Measurements from ENCODE around the gene LHCGR.

Gene LHCGR

DNA sequence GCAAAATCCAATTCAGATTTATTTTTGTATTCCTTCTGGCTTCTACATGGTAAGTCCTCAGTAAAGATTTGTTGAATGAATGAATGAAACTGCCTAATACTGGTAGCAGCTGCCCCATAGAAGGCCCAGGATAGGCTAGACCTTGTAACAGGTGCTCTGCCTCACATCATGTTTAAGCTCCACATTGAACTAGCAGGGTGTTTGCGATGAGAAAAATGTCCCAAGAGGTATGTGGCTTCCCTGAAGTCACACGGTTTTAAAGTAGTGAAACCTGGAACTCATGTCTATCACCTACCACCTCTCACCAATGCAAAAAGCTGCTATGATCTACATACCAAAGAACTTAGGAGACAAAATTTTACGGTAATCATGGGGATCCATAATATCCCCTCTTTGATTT lies 765 bp upstream of the LHCGR start:
- Histone ChIP-seq H3K4me1 (ENCODE audit: control insufficient read depth in 2 of 2, insufficient read depth in 1 of 2, low read depth in 1 of 2, low read length in 2 of 2) (peaks cover 3 to 14% of the 10 kb centered on the region in 2 donors), H3K79me1 (ENCODE audit: low read depth, low read length) (no peaks in the 10 kb centered on the region)

DNA sequence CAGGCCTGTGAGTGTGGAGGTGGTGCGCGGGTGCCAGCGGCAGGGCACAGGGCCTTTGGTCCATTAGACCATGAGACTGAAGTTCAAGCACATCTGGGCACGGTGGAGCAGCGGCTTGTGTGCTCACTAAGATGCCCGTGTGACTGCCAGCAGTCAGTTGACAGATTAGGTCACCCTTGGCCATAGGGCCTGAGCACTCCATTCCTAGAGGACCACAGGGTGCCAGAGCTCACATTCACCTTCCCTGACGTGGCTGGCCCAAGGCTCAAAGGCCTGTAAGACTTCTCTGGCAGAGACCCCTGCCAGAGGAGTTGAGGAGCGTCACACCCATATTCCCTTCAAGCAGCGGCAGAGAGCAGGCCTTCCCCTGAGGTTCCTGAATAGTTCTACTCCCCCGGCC lies 650 bp downstream of the LHCGR start:
- H2BK12ac ChIP-seq (ENCODE audit: low read length): peak overlapping the region; percentile 53
- H3K9ac ChIP-seq (ENCODE audit: low read depth, low read length, poor library complexity): no peak overlapping the region
- no CpG with 5 or more reads among the region's 10 CpGs for WGBS, 2 donors (ENCODE audit: extremely low coverage in 2 of 2, insufficient read length in 2 of 2, insufficient replicate concordance in 1 of 2)
- no peak overlapping the region for H4K91ac ChIP-seq (ENCODE audit: low read depth, low read length, poor library complexity)
- DNase-seq (ENCODE audit: low spot score): no peak
- peak overlapping the region; percentile 87 for H3K4me2 ChIP-seq (ENCODE audit: insufficient read depth, low read length, poor library complexity, severe bottlenecking)
- H3K79me1 ChIP-seq (ENCODE audit: low read depth, low read length): no peaks in the 10 kb centered on the region
- peak overlapping the region; percentile 53 for H2AK5ac ChIP-seq (ENCODE audit: low read depth, low read length)
- H3K27ac ChIP-seq (replicated peaks; ENCODE audit: low read length): no peak overlapping the region
- H3K4me1 ChIP-seq (ENCODE audit: control insufficient read depth in 2 of 2, insufficient read depth in 1 of 2, low read depth in 1 of 2, low read length in 2 of 2): peaks cover 3 to 14% of the 10 kb centered on the region in 2 donors
- H2AFZ ChIP-seq (ENCODE audit: low read length): peak overlapping the region; percentile 68
- H3K4me3 ChIP-seq (ENCODE audit: low read length in 2 of 2): no peak overlapping the region
- H3K36me3 ChIP-seq (replicated peaks in 1 of 2; ENCODE audit: control insufficient read depth in 2 of 2, insufficient read depth in 2 of 2, low read length in 2 of 2): no peaks in the 10 kb centered on the region
- peak overlapping the region; percentile 66 for H2BK15ac ChIP-seq (ENCODE audit: low read length)
- H2BK120ac ChIP-seq (ENCODE audit: low read depth, low read length): no peak overlapping the region
- H3K9me3 ChIP-seq (replicated peaks in 1 of 2; ENCODE audit: control insufficient read depth in 2 of 2, insufficient read depth in 1 of 2, low read depth in 1 of 2, low read length in 2 of 2): peaks cover 0 to 3% of the 10 kb centered on the region in 2 donors
- H2BK5ac ChIP-seq (ENCODE audit: low read length): no peak overlapping the region
- H4K8ac ChIP-seq (ENCODE audit: low read depth, low read length): no peak overlapping the region
- peaks cover 3 to 39% (median 13%) of the 10 kb centered on the region in 3 experiments for H3K27me3 ChIP-seq (ENCODE audit: control insufficient read depth in 3 of 3, insufficient read depth in 3 of 3, low read depth in 1 of 3, low read length in 3 of 3)
- peak overlapping the region; percentile 88 for H3K18ac ChIP-seq (ENCODE audit: low read length)
- H3K4ac ChIP-seq (ENCODE audit: low read length): no peak overlapping the region
- H3K23ac ChIP-seq (ENCODE audit: low read depth, low read length, poor library complexity): peak overlapping the region; percentile 17
- H3K14ac ChIP-seq (ENCODE audit: low read length): peak overlapping the region; percentile 39

More for the DNA sequence above, 765 bp upstream of the LHCGR start:
- no peak overlapping the region for H2AK5ac ChIP-seq (ENCODE audit: low read depth, low read length)
- no peak overlapping the region for H2AFZ ChIP-seq (ENCODE audit: low read length)
- no peak overlapping the region for H4K8ac ChIP-seq (ENCODE audit: low read depth, low read length)
- peaks cover 0 to 3% of the 10 kb centered on the region in 2 donors for H3K9me3 ChIP-seq (replicated peaks in 1 of 2; ENCODE audit: control insufficient read depth in 2 of 2, insufficient read depth in 1 of 2, low read depth in 1 of 2, low read length in 2 of 2)
- no peak overlapping the region for H2BK15ac ChIP-seq (ENCODE audit: low read length)
- DNase-seq (ENCODE audit: low spot score): no peak
- H3K27ac ChIP-seq (replicated peaks; ENCODE audit: low read length): no peak overlapping the region
- H2BK5ac ChIP-seq (ENCODE audit: low read length): no peak overlapping the region
- H2BK120ac ChIP-seq (ENCODE audit: low read depth, low read length): no peak overlapping the region
- no peak overlapping the region for H2BK12ac ChIP-seq (ENCODE audit: low read length)
- H3K23ac ChIP-seq (ENCODE audit: low read depth, low read length, poor library complexity): no peak overlapping the region
- no peak overlapping the region for H3K4me2 ChIP-seq (ENCODE audit: insufficient read depth, low read length, poor library complexity, severe bottlenecking)
- no peak overlapping the region for H3K18ac ChIP-seq (ENCODE audit: low read length)
- no peak overlapping the region for H3K9ac ChIP-seq (ENCODE audit: low read depth, low read length, poor library complexity)
- no peak overlapping the region for H3K4me3 ChIP-seq (ENCODE audit: low read length in 2 of 2)
- H3K4ac ChIP-seq (ENCODE audit: low read length): no peak overlapping the region
- no peaks in the 10 kb centered on the region for H3K36me3 ChIP-seq (replicated peaks in 1 of 2; ENCODE audit: control insufficient read depth in 2 of 2, insufficient read depth in 2 of 2, low read length in 2 of 2)
- WGBS, 2 donors (ENCODE audit: extremely low coverage in 2 of 2, insufficient read length in 2 of 2, insufficient replicate concordance in 1 of 2): no CpG with 5 or more reads among the region's 3 CpGs
- no peak overlapping the region for H4K91ac ChIP-seq (ENCODE audit: low read depth, low read length, poor library complexity)
- H3K27me3 ChIP-seq (ENCODE audit: control insufficient read depth in 3 of 3, insufficient read depth in 3 of 3, low read depth in 1 of 3, low read length in 3 of 3): peaks cover 3 to 39% (median 13%) of the 10 kb centered on the region in 3 experiments
- H3K14ac ChIP-seq (ENCODE audit: low read length): no peak overlapping the region

DNA sequence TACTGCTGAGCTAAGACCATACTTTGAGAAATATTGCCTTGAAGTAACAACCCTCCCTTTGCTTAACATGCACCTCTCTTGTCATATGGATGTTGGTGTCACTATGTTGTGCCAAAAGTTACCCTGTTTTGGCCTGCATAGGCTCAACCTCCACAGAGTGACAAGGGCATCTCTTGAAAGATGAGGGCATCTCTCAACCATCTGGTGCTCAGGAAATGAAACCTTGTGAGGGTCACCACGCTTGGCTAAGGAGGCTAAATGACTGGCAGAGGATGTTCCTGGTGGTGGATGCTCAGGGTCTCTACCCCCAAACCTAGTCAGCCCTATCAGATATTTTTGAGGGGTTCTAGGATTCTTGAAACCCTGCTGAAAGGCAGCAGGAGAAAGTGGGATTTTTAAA lies 2.3 kb downstream of the LHCGR start:
- H3K27ac ChIP-seq (replicated peaks; ENCODE audit: low read length): no peak overlapping the region
- no peak overlapping the region for H2AK5ac ChIP-seq (ENCODE audit: low read depth, low read length)
- H2BK5ac ChIP-seq (ENCODE audit: low read length): no peak overlapping the region
- H3K4me3 ChIP-seq (ENCODE audit: low read length in 2 of 2): no peak overlapping the region
- WGBS, 2 donors (ENCODE audit: extremely low coverage in 2 of 2, insufficient read length in 2 of 2, insufficient replicate concordance in 1 of 2): no CpG with 5 or more reads among the region's 1 CpG
- H3K27me3 ChIP-seq (ENCODE audit: control insufficient read depth in 3 of 3, insufficient read depth in 3 of 3, low read depth in 1 of 3, low read length in 3 of 3): peaks cover 3 to 39% (median 13%) of the 10 kb centered on the region in 3 experiments
- H4K91ac ChIP-seq (ENCODE audit: low read depth, low read length, poor library complexity): no peak overlapping the region
- no peak overlapping the region for H3K4ac ChIP-seq (ENCODE audit: low read length)
- H3K18ac ChIP-seq (ENCODE audit: low read length): no peak overlapping the region
- H3K9ac ChIP-seq (ENCODE audit: low read depth, low read length, poor library complexity): no peak overlapping the region
- no peaks in the 10 kb centered on the region for H3K79me1 ChIP-seq (ENCODE audit: low read depth, low read length)
- H2BK15ac ChIP-seq (ENCODE audit: low read length): no peak overlapping the region
- DNase-seq (ENCODE audit: low spot score): no peak
- H2BK120ac ChIP-seq (ENCODE audit: low read depth, low read length): no peak overlapping the region
- H3K14ac ChIP-seq (ENCODE audit: low read length): no peak overlapping the region
- peaks cover 0 to 3% of the 10 kb centered on the region in 2 donors for H3K9me3 ChIP-seq (replicated peaks in 1 of 2; ENCODE audit: control insufficient read depth in 2 of 2, insufficient read depth in 1 of 2, low read depth in 1 of 2, low read length in 2 of 2)
- H3K4me2 ChIP-seq (ENCODE audit: insufficient read depth, low read length, poor library complexity, severe bottlenecking): no peak overlapping the region
- no peak overlapping the region for H3K23ac ChIP-seq (ENCODE audit: low read depth, low read length, poor library complexity)
- H4K8ac ChIP-seq (ENCODE audit: low read depth, low read length): no peak overlapping the region
- H3K4me1 ChIP-seq (ENCODE audit: control insufficient read depth in 2 of 2, insufficient read depth in 1 of 2, low read depth in 1 of 2, low read length in 2 of 2): peaks cover 3 to 14% of the 10 kb centered on the region in 2 donors
- no peaks in the 10 kb centered on the region for H3K36me3 ChIP-seq (replicated peaks in 1 of 2; ENCODE audit: control insufficient read depth in 2 of 2, insufficient read depth in 2 of 2, low read length in 2 of 2)
- H2BK12ac ChIP-seq (ENCODE audit: low read length): no peak overlapping the region
- no peak overlapping the region for H2AFZ ChIP-seq (ENCODE audit: low read length)

DNA sequence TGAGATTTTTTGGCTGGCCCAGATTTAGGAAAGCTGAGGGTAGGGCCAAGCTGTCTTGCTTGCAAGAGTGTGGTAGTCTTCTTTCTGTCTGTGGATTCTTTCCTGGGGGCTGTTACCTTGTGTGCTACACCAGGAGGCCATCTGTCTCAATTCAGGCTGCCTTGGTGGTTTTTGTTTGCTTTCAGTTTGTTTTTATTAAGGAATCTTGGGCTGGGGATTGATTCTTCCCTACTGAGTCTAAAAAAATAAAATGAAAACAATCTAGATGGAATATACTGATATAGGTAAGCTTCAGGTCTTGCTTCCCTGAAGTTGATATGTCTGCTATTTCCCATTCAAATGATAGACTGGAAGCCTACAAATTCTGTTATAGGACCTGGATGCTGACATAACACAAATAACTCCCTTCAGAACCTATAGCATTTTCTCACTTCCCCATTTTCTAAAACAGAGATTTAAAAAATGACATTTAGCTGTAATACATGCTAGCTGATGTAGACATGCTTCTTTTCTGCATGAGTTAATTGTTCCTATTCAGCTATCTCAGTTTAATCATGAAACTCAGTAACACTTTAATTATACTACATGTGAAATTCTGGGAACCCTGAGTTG lies 5.3 kb downstream of the LHCGR start:
- Histone ChIP-seq H2AFZ (ENCODE audit: low read length) (no peak overlapping the region), H2BK15ac (ENCODE audit: low read length) (no peak overlapping the region), H3K4me1 (ENCODE audit: control insufficient read depth in 2 of 2, insufficient read depth in 1 of 2, low read depth in 1 of 2, low read length in 2 of 2) (peaks cover 3 to 12% of the 10 kb centered on the region in 2 donors), H4K91ac (ENCODE audit: low read depth, low read length, poor library complexity) (no peak overlapping the region), H3K9ac (ENCODE audit: low read depth, low read length, poor library complexity) (no peak overlapping the region), H3K18ac (ENCODE audit: low read length) (no peak overlapping the region), H2BK120ac (ENCODE audit: low read depth, low read length) (no peak overlapping the region), H3K36me3 (replicated peaks in 1 of 2; ENCODE audit: control insufficient read depth in 2 of 2, insufficient read depth in 2 of 2, low read length in 2 of 2) (no peaks in the 10 kb centered on the region), H3K4me2 (ENCODE audit: insufficient read depth, low read length, poor library complexity, severe bottlenecking) (no peak overlapping the region), H2BK5ac (ENCODE audit: low read length) (no peak overlapping the region), H3K79me1 (ENCODE audit: low read depth, low read length) (no peaks in the 10 kb centered on the region), H4K8ac (ENCODE audit: low read depth, low read length) (no peak overlapping the region), H2AK5ac (ENCODE audit: low read depth, low read length) (no peak overlapping the region), H3K14ac (ENCODE audit: low read length) (no peak overlapping the region), H3K4me3 (ENCODE audit: low read length in 2 of 2) (no peak overlapping the region), H3K27ac (replicated peaks; ENCODE audit: low read length) (no peak overlapping the region), H2BK12ac (ENCODE audit: low read length) (no peak overlapping the region), H3K23ac (ENCODE audit: low read depth, low read length, poor library complexity) (no peak overlapping the region), H3K4ac (ENCODE audit: low read length) (no peak overlapping the region), H3K9me3 (replicated peaks in 1 of 2; ENCODE audit: control insufficient read depth in 2 of 2, insufficient read depth in 1 of 2, low read depth in 1 of 2, low read length in 2 of 2) (no peaks in the 10 kb centered on the region), H3K27me3 (ENCODE audit: control insufficient read depth in 3 of 3, insufficient read depth in 3 of 3, low read depth in 1 of 3, low read length in 3 of 3) (peaks cover 3 to 15% (median 7%) of the 10 kb centered on the region in 3 experiments)
- DNase-seq (ENCODE audit: low spot score): no peak
